ENCODE results near the gene MACROD2. TPM values are rescaled to one million over a fixed set of nuclear protein-coding genes. Genes with fewer than 3 reads are reported as not detected.
"Not testable (repeated sequence)": the region's sequence is repeated elsewhere in the genome, so short reads cannot be mapped to it uniquely, and the experiment has no call there.

The MACROD2 gene
- total and polyA plus RNA-seq, 2 of the 4 experiments (the other 2 are of a cell fraction) = not detected

GRCh38 chr20:15977758-15978157 lies 1982.4 kb downstream of the MACROD2 start:
- no TSS peak for BruUV-seq (replicated peaks)
- no CpG with 5 or more reads among the region's 1 CpG for WGBS, 2 experiments (ENCODE audit: extremely low coverage in 2 of 2, insufficient read length in 1 of 2)

GRCh38 chr20:15985494-15986368 lies 1990.4 kb downstream of the MACROD2 start:
- H3K27ac ChIP-seq (ENCODE audit: insufficient read depth, low read length); H4K8ac ChIP-seq (ENCODE audit: low read depth in 2 of 2, low read length in 2 of 2); H2BK5ac ChIP-seq (ENCODE audit: low read depth, low read length, poor library complexity, severe bottlenecking); H3K36me3 ChIP-seq (ENCODE audit: control insufficient read depth, insufficient read depth, low read length); H4K91ac ChIP-seq (ENCODE audit: insufficient read depth, low read depth, low read length); H2BK20ac ChIP-seq (ENCODE audit: low read depth, low read length); BruUV-seq (replicated peaks); H3K79me1 ChIP-seq (ENCODE audit: low read depth in 1 of 2, low read length in 2 of 2); H4K20me1 ChIP-seq (ENCODE audit: insufficient read depth, low read length); H3K14ac ChIP-seq (replicated peaks; ENCODE audit: low read depth, low read length); ATAC-seq (ENCODE audit: low read depth); dilution Hi-C loops (cut with HindIII; ENCODE audit: low sequenced_read_pairs, unreplicated experiment); H2AK5ac ChIP-seq (ENCODE audit: low read depth, low read length); POLR2A ChIA-PET (ENCODE audit: unreplicated experiment); H2BK120ac ChIP-seq (ENCODE audit: low read depth, low read length); H3K23ac ChIP-seq (ENCODE audit: low read depth, low read length); DNase-seq; H3K4me3 ChIP-seq (ENCODE audit: insufficient read depth, low read depth, low read length); H3K4me2 ChIP-seq (ENCODE audit: low read depth, low read length); H3K4me1 ChIP-seq (ENCODE audit: control insufficient read depth, insufficient read depth, low read length); H4K5ac ChIP-seq (ENCODE audit: low read depth, low read length); H3K27me3 ChIP-seq (ENCODE audit: control insufficient read depth, insufficient read depth, low read length); H3K9ac ChIP-seq (ENCODE audit: low read depth, low read length); CTCF ChIA-PET; H3K9me1 ChIP-seq (ENCODE audit: insufficient read depth, low read length); H2AK9ac ChIP-seq (replicated peaks; ENCODE audit: low read depth, low read length, poor library complexity); H2BK15ac ChIP-seq (ENCODE audit: low read depth, low read length); H3K18ac ChIP-seq (ENCODE audit: low read depth, low read length); in situ Hi-C loops (cut with MboI; ENCODE audit: low sequenced_read_pairs); H3K9me3 ChIP-seq (ENCODE audit: control insufficient read depth, insufficient read depth, low read length); H3K4ac ChIP-seq (ENCODE audit: low read depth, low read length); intact Hi-C loops (cut with micrococcal nuclease); H2AFZ ChIP-seq (replicated peaks; ENCODE audit: low read length, poor library complexity); H3K56ac ChIP-seq (ENCODE audit: extremely low read depth, insufficient read depth, low read length): not testable (repeated sequence)
- WGBS, 2 experiments (ENCODE audit: extremely low coverage in 2 of 2, insufficient read length in 1 of 2) = 91% methylated on average over 6 of the region's 26 CpGs; no CpG with 5 or more reads in 1 of the 2 experiments

More at GRCh38 chr20:15977758-15978157, 1982.4 kb downstream of the MACROD2 start:
- no peak overlapping the region for H3K56ac ChIP-seq (ENCODE audit: extremely low read depth, insufficient read depth, low read length)
- no peaks in the 10 kb centered on the region for H4K20me1 ChIP-seq (ENCODE audit: insufficient read depth, low read length)
- H3K36me3 ChIP-seq (ENCODE audit: control insufficient read depth, insufficient read depth, low read length) = no peaks in the 10 kb centered on the region
- H2AK9ac ChIP-seq (replicated peaks; ENCODE audit: low read depth, low read length, poor library complexity) = no peak overlapping the region
- no peak overlapping the region for H3K27ac ChIP-seq (ENCODE audit: insufficient read depth, low read length)
- no peak overlapping the region for H3K23ac ChIP-seq (ENCODE audit: low read depth, low read length)
- H3K18ac ChIP-seq (ENCODE audit: low read depth, low read length) = no peak overlapping the region
- no peak overlapping the region for H4K91ac ChIP-seq (ENCODE audit: insufficient read depth, low read depth, low read length)
- no peak overlapping the region for H4K8ac ChIP-seq (ENCODE audit: low read depth in 2 of 2, low read length in 2 of 2)
- CTCF ChIA-PET = no interaction called here
- no peak overlapping the region for H2BK5ac ChIP-seq (ENCODE audit: low read depth, low read length, poor library complexity, severe bottlenecking)
- H3K9ac ChIP-seq (ENCODE audit: low read depth, low read length) = no peak overlapping the region
- H3K9me1 ChIP-seq (ENCODE audit: insufficient read depth, low read length) = no peaks in the 10 kb centered on the region
- H3K27me3 ChIP-seq (ENCODE audit: control insufficient read depth, insufficient read depth, low read length) = no peaks in the 10 kb centered on the region
- TF ChIP-seq FOS (IDR thresholded peaks at IDR 0.05; ENCODE audit: low read depth, low read length) = no peak
- no peak for TF ChIP-seq BHLHE40 (IDR thresholded peaks at IDR 0.05; ENCODE audit: low read depth, low read length)
- no peak for TF ChIP-seq POLR2A (IDR thresholded peaks at IDR 0.05; ENCODE audit: low read depth, low read length)
- TF ChIP-seq ELK1 (IDR thresholded peaks at IDR 0.05; ENCODE audit: borderline replicate concordance, low read depth, low read length) = no peak
- no peaks in the 10 kb centered on the region for H3K4me1 ChIP-seq (ENCODE audit: control insufficient read depth, insufficient read depth, low read length)
- no peak overlapping the region for H3K4me3 ChIP-seq (ENCODE audit: insufficient read depth, low read depth, low read length)
- peaks cover 6% of the 10 kb centered on the region; the same call in 1 of the 2 replicates for H3K9me3 ChIP-seq (ENCODE audit: control insufficient read depth, insufficient read depth, low read length)
- no peak overlapping the region for H2BK15ac ChIP-seq (ENCODE audit: low read depth, low read length)
- ATAC-seq (ENCODE audit: low read depth) (no peak), DNase-seq (no peak)
- dilution Hi-C loops (cut with HindIII; ENCODE audit: low sequenced_read_pairs, unreplicated experiment) = no loop called here
- H3K4me2 ChIP-seq (ENCODE audit: low read depth, low read length) = no peak overlapping the region
- no peak overlapping the region for H3K14ac ChIP-seq (replicated peaks; ENCODE audit: low read depth, low read length)
- POLR2A ChIA-PET (ENCODE audit: unreplicated experiment) = no interaction called here
- H2BK20ac ChIP-seq (ENCODE audit: low read depth, low read length) = no peak overlapping the region
- in situ Hi-C loops (cut with MboI; ENCODE audit: low sequenced_read_pairs) = no loop called here
- no peak overlapping the region for H2AFZ ChIP-seq (replicated peaks; ENCODE audit: low read length, poor library complexity)
- intact Hi-C loops (cut with micrococcal nuclease) = no loop called here
- no peaks in the 10 kb centered on the region for H3K79me1 ChIP-seq (ENCODE audit: low read depth in 1 of 2, low read length in 2 of 2)
- H3K4ac ChIP-seq (ENCODE audit: low read depth, low read length) = no peak overlapping the region
- H2AK5ac ChIP-seq (ENCODE audit: low read depth, low read length) = no peak overlapping the region
- H4K5ac ChIP-seq (ENCODE audit: low read depth, low read length) = no peak overlapping the region
- no peak overlapping the region for H2BK120ac ChIP-seq (ENCODE audit: low read depth, low read length)

All from IMR-90 (cell line).